ENCODE results near the gene TMED1. TPM values are rescaled to one million over a fixed set of nuclear protein-coding genes. Genes with fewer than 3 reads are reported as not detected.

Gene TMED1
- total RNA-seq, 1 experiment from 2014 or later: 32.3 TPM

GRCh38 chr19:10815969-10816644 lies 19.9 kb downstream of the TMED1 start:
- peaks cover 3% of the 10 kb centered on the region for H4K20me1 ChIP-seq (ENCODE audit: control insufficient read depth, insufficient read depth, insufficient read length)
- Mint-ChIP-seq H3K36me3 (ENCODE audit: insufficient read depth in 1 of 3, low read depth in 3 of 3) (peaks cover 27 to 46% (median 32%) of the 10 kb centered on the region in 3 experiments), H3K9me3 (no peaks in the 10 kb centered on the region), H3K27me3 (ENCODE audit: low read depth) (no peaks in the 10 kb centered on the region; the same call in 1 of the 2 replicates), H3K27ac (peak overlapping the region; percentile 49 to 89 (median 78); a peak in 4 of 7 replicates), H3K4me1 (peaks cover 0 to 4% of the 10 kb centered on the region in 2 experiments; a peak in 1 of 4 replicates), H3K4me3 (no peak overlapping the region)
- no CpG with 5 or more reads among the region's 21 CpGs for WGBS (ENCODE audit: extremely low coverage, insufficient read length, low lambda C conversion rate)
- no peak overlapping the region for H3K9ac ChIP-seq (ENCODE audit: extremely low read depth, insufficient read length, low read length)
- H2BK20ac ChIP-seq (ENCODE audit: low read depth, low read length, poor library complexity, severe bottlenecking): no peak overlapping the region
- no peak overlapping the region for H2AK5ac ChIP-seq (ENCODE audit: insufficient read length, low read length)
- no peak overlapping the region for H3K18ac ChIP-seq (ENCODE audit: insufficient read length, low read depth, low read length)
- H3K9me3 ChIP-seq (ENCODE audit: control insufficient read depth, low read depth, low read length): no peaks in the 10 kb centered on the region
- no peaks in the 10 kb centered on the region for H3K27me3 ChIP-seq (ENCODE audit: insufficient read depth, low read length)
- no peak for TF ChIP-seq CTCF (conservative IDR thresholded peaks at IDR 0.05)
- no peak overlapping the region for H4K5ac ChIP-seq (ENCODE audit: insufficient read length, low read depth, low read length)
- H2AFZ ChIP-seq (ENCODE audit: low read length): no peak overlapping the region
- H3T11ph ChIP-seq (ENCODE audit: low read length): no peak overlapping the region
- no peak overlapping the region for H2BK15ac ChIP-seq (ENCODE audit: low read depth, low read length)
- no peak overlapping the region for H4K91ac ChIP-seq (ENCODE audit: insufficient read length, low read depth, low read length)
- H4K8ac ChIP-seq (replicated peaks; ENCODE audit: insufficient read length, low read depth, low read length): no peak overlapping the region
- no peaks in the 10 kb centered on the region for H3K4me1 ChIP-seq (ENCODE audit: insufficient read depth, low read length)
- no peak overlapping the region for H3K27ac ChIP-seq (ENCODE audit: insufficient read length, low read depth, low read length)
- H3K23me2 ChIP-seq (ENCODE audit: insufficient read length, low read depth, low read length, poor library complexity, severe bottlenecking): no peaks in the 10 kb centered on the region
- no peaks in the 10 kb centered on the region for H3K79me1 ChIP-seq (ENCODE audit: insufficient read depth, low read depth, low read length, poor library complexity, severe bottlenecking)
- H3K4ac ChIP-seq (ENCODE audit: low read depth, low read length): no peak overlapping the region
- no peak overlapping the region for H3K14ac ChIP-seq (ENCODE audit: insufficient read depth, low read length)
- H2BK5ac ChIP-seq (ENCODE audit: insufficient read length, low read length): no peak overlapping the region
- H3K4me2 ChIP-seq (ENCODE audit: insufficient read depth, insufficient read length, low read length): no peak overlapping the region
- H3K56ac ChIP-seq (ENCODE audit: insufficient read length, low read depth, low read length): no peak overlapping the region
- no peak overlapping the region for H2BK120ac ChIP-seq (ENCODE audit: low read depth, low read length, poor library complexity, severe bottlenecking)
- no peak overlapping the region for H2BK12ac ChIP-seq (ENCODE audit: insufficient read length, low read depth, low read length)
- DNase-seq: no peak
- H3K23ac ChIP-seq (ENCODE audit: insufficient read length, low read depth, low read length): no peak overlapping the region
- no peaks in the 10 kb centered on the region for H3K79me2 ChIP-seq (ENCODE audit: insufficient read depth, low read length)

Data from H9 (cell line).